HL-60 (cell line): ENCODE data around the gene ATG16L1.

Experiments used
- DNase-seq, 2 experiments: peaks; one replicate each; pipeline ENCODE4 v3.0.0-alpha.2; 2010 to 2020; ENCODE audit warnings: low read depth in 1 of 2, low spot score in 1 of 2
- H3K27ac ChIP-seq: fragments of 250-450 bp; sonication (Bioruptor Pico); replicated peaks from 2 replicates; pipeline ENCODE4 v1.5.1; 2020; ENCODE audit warnings: mild to moderate bottlenecking, moderate library complexity
- H3K27me3 ChIP-seq: fragments of 250-450 bp; sonication (Bioruptor Pico); 2 replicates; pipeline ENCODE4 v1.5.1; 2021; ENCODE audit warnings: mild to moderate bottlenecking, moderate library complexity; ENCODE audit not compliant: insufficient read depth, poor library complexity, severe bottlenecking
- H3K4me3 ChIP-seq: replicated peaks from 2 replicates; pipeline ENCODE4 v1.5.1; 2011; ENCODE audit warnings: mild to moderate bottlenecking, control low read depth, low read length; ENCODE audit not compliant: insufficient read depth
- CTCF ChIP-seq: IDR thresholded peaks from one replicate; pipeline ENCODE4 v1.5.1; 2011; ENCODE audit warnings: low read length, control low read depth, inconsistent platforms; ENCODE audit not compliant: insufficient read depth
- GABPA ChIP-seq: IDR thresholded peaks from 2 replicates; pipeline ENCODE4 v1.6.1; 2012; ENCODE audit warnings: low read depth
- POLR2AphosphoS5 ChIP-seq: IDR thresholded peaks from 2 replicates; pipeline ENCODE4 v1.6.1; 2012; ENCODE audit warnings: low read depth
- REST ChIP-seq: IDR thresholded peaks from 2 replicates; pipeline ENCODE4 v1.6.1; 2012; ENCODE audit warnings: low read depth; ENCODE audit not compliant: insufficient replicate concordance
- SPI1 ChIP-seq: IDR thresholded peaks from 2 replicates; pipeline ENCODE4 v1.6.1; 2012; ENCODE audit warnings: low read depth, mild to moderate bottlenecking, borderline replicate concordance

ATG16L1 gene

DNA sequence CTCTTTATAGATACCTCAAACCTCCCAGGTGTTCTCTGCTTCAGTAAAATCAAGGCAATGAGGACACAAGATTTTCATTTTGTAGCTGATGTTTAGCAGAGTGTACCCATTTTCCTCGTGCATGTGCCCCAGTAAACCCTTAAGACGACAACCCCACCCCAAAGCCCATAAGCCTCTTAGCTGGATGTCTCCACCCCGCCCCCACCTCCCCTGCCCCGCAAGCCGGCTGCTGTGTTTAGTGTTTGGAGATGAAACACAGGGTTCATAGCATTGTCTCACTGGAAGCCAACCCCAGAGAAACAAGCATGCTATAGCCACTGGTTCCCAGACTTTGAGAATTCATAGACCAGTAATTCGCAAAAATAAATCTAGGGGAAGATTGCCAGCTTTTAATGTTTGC, 50.3 kb downstream of the ATG16L1 start:
- DNase-seq = no peak
- TF ChIP-seq SPI1 (no peak), POLR2AphosphoS5 (no peak), CTCF (no peak), REST (no peak), GABPA (no peak)
- H3K4me3 ChIP-seq = no peak overlapping the region
- no peaks in the 10 kb centered on the region for H3K27me3 ChIP-seq
- H3K27ac ChIP-seq = no peak overlapping the region

DNA sequence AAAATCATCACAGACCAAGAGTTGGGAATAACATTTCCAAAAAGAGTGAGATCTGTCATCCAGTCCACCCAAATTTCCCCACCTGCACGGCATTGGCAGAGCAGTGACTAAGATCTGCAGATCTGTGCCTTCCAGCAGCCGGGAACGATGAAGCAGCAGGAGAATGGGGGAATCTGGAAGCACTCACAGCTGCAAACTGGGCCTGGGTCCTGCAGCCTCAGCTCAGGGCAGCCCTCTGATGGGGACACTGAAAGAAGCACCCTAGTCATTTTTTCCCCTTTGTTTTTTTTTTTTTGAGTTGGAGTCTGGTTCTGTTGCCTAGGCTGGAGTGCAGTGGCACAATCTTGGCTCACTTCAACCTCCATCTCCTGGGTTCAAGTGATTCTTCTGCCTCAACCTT, 51.8 kb downstream of the ATG16L1 start:
- TF ChIP-seq POLR2AphosphoS5 (no peak), SPI1 (no peak), CTCF (no peak), REST (no peak), GABPA (no peak)

DNA sequence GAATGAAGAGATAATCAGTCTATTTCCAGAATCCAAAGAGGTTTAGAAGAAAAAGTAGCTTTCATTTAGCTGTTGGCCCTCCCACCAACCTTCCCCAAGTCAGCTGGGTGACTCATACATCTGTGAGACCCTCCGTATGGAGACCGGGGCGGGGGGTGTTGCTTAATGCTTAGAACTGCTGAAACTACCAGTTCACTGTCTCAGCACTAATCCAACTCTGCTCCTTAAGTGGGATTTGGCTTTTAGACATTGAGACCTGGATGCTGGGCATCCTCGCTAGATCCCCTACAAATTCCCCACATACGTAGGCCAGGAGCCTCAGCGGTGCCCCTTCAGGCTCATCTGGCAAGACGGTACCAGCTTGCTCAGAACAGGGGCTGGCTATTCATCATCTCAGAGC, 56.1 kb downstream of the ATG16L1 start, which contains the start of gene SAG:
Gene SAG (plus strand): TSS at position 252 of the 400 bp plus-strand sequence. CDS start 1,374 bp downstream, outside the sequence.
- no peak for DNase-seq
- TF ChIP-seq REST (no peak), SPI1 (no peak), POLR2AphosphoS5 (no peak), GABPA (no peak), CTCF (no peak)
- H3K4me3 ChIP-seq = no peak within 1 kb of the TSS
- H3K27me3 ChIP-seq = no peaks in the 10 kb centered on the region
- H3K27ac ChIP-seq = no peak within 1 kb of the TSS

More for the DNA sequence above, 51.8 kb downstream of the ATG16L1 start:
- H3K27me3 ChIP-seq = no peaks in the 10 kb centered on the region
- no peak overlapping the region for H3K27ac ChIP-seq
- no peak overlapping the region for H3K4me3 ChIP-seq
- DNase-seq = no peak
